Measurements from ENCODE around the gene ATP11C.
"Not testable (repeated sequence)": the region's sequence is repeated elsewhere in the genome, so short reads cannot be mapped to it uniquely, and the experiment has no call there.

ATP11C gene

DNA sequence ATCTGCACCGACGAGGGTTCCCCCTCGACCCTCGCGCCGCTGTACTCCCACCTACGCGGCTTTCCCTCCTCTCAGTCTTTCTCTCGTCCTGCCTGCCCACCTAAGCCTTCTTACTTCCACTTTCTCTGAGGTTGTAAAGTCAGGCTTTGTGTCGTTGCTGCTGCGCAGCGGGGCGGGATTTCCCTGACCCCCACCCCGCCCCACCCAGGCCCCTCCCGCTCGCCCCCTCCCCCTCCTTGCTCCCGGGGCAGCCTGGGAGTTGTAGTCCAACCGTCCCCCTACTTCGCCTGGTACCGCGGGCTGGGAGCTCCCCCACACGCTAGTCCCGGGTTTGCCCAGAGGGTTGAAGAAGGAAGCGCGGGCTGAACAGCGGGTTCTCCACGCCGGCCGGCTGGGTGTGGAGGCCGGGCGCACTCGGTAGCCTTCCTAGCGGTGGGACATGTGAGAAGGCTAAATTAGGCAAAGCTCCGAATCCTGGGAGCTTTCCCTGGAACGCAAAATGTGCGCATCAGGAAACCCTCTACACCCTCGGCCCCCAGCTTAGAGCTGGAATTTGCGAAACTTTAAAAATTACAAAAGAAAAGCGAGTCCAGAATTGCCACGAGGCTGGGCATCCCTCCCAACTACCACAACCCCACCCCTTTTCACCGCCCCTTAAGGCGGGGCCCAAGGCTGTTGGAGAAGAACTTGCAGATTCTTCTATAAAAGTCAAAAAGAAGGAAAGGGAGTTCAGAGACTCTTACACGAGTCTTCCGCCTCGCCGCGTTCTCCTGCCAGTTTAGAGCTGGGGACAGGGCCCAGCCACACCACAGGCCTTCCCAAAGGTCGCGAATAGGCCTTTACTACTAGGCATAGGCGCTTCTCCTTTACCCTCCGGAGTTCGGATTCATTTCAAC lies at the start of gene ATP11C:
Gene ATP11C, minus strand, starts transcription at position 153 of the 896 bp plus-strand sequence. CDS start 1,011 bp downstream, outside the sequence.
- DNase-seq (ENCODE audit: low spot score): peak; percentile 51

DNA sequence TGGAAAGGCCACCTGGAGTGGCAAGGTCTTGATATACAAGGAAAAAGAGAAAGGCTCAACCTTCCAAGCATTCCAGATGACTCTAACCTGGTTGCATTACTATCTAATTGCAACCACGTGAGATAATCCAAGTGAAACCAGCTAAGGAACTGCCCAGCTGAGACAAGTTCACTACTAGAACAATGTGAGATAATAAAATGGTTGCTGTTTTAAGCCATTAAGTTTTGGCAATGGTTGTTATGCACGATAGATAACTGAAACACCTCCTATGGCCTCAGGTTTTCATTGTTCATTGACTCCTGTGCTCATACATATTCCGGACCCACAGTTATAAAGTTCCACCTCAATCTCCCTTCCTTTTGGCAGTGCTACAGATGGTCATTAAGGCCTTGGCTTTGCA lies 41.6 kb upstream of the ATP11C start:
- DNase-seq (ENCODE audit: low spot score): no peak

- DNase-seq (ENCODE audit: low spot score): no peak
Observed at GRCh38 chrX:139972629-139973624, 40.1 kb upstream of the ATP11C start.

DNA sequence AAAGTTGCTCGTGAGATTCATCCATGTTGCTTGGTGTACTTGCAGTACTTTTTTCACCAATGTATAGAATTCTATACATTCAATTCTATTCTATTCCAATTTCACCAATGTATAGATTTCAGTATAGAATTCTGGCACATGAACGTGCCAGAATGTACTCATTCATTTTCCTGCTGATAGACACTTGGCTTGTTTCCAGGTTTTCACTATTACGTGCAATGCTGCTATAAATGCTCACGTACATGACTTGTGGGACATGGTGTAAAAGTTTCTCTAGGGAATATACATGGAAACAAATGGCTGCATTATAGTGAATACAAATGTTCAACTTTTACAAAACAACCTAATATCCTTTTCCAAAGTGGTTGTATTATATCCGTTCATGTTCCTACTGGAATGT lies 39.3 kb upstream of the ATP11C start:
- no peak for DNase-seq (ENCODE audit: low spot score)

DNA sequence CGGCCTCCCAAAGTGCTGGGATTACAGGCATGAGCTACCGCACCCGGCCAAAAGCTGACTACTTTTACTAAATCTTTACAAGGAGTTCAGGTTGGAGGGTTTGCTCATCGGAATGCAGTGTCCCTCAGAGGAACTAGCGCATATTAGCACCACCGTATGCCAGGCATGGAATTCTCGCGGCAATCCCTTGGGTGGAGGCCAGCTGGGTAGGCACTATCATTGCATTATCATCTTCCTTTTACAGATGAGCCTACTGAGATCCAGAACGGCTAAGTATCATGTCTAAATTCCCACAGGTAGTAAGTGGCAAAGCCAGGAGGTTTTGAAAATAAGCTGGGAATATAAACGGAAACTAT lies 38.5 kb upstream of the ATP11C start:
- no peak for DNase-seq (ENCODE audit: low spot score)

DNA sequence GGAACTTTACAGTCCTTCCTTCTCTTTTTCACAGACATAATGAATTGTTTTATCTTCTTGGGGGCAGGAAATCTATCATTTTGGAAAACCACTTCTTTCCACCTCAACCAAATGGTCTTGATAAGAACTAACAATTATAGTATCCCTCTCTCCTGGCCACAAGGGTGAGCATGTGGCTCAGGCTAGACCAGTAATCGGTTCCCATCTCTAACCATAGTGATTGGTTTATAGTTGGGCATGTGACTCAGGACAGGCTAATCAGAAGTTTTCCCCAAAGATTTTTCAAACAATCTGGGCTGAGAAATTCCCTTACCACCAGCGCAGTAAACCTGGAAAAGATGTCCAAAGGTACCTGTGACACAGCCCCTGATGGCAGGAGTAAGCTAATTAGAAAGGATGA lies 36.4 kb upstream of the ATP11C start:
- DNase-seq (ENCODE audit: low spot score): no peak

GRCh38 chrX:139967750-139968149 lies 34.9 kb upstream of the ATP11C start:
- DNase-seq (ENCODE audit: low spot score): no peak

GRCh38 chrX:139967300-139967699 lies 34.4 kb upstream of the ATP11C start:
- DNase-seq (ENCODE audit: low spot score): no peak

DNA sequence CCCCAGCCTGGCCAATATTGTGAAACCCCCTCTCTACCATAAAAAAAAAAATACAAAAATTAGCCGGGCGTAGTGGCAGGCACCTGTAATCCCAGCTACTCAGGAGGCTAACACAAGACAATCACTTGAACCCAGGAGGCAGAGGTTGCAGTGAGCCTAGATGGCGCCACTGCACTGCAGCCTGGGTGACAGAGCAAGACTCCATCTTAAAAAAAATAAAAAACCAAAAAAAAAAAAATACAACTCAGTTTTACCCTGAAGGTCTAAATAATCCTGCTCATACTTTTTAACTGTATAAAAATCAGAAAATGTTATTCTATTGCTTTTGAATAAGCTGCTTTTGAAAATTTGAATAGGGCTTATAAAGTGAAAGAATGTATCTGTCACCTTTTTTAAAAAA lies 33.3 kb upstream of the ATP11C start:
- DNase-seq (ENCODE audit: low spot score): not testable (repeated sequence)

GRCh38 chrX:139965421-139965820 lies 32.6 kb upstream of the ATP11C start, which contains the start of gene CXorf66:
Gene CXorf66, minus strand, starts transcription at chrX:139965521. Its CDS starts 25 bp downstream, at chrX:139965496.
- no peak for DNase-seq (ENCODE audit: low spot score)

DNA sequence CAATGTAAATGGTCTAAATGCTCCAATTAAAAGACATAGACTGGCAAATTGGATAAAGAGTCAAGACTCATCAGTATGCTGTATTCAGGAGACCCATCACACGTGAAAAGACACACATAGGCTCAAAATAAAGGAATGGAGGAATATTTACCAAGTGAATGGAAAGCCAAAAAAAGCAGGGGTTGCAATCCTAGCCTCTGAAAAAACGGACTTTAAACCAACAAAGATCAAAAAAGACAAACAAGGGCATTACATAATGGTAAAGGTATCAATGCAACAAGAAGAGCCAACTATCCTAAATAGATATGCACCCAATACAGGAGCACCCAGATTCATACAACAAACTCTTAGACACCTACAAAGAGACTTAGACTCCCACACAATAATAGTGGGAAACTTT lies 28.2 kb upstream of the ATP11C start:
- DNase-seq (ENCODE audit: low spot score): not testable (repeated sequence)

DNA sequence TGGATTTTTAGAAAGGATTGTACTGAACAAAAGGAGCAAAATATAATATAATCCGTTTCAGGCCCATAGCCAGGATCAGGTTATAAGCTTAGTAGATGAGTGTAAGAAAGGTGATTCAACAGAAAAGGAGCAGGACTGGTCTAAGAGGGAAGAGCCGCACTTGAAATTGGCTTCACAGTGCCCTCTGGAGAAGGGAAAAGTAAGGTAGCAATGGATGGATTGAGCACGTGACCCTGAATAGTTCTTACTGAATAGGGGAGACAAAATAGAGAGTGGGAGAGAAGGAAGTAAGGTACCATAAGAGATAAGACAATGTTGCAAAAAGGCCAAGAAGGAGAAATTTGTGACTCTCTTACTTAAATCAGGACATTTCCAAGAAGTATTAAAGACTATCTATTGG lies 16.9 kb upstream of the ATP11C start:
- no peak for DNase-seq (ENCODE audit: low spot score)

DNA sequence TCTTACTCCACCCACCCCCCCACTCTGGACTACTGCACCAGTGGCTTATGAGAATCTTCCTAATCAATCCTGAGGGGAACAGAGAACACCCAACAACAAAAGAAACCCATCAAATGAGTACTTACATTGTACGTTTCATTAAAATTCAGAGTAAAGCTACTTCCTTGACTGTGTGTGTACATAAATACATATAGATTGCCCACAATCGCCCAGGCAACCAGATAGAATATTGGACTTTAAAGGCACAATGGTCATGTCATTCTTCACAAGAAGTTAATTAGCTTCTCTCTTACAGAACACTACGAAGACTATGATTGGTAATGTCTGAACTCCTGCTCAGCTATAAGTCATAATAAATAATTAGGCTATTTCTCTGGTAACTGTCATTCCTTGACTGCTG lies 12.2 kb upstream of the ATP11C start:
- DNase-seq (ENCODE audit: low spot score): no peak

- no peak for DNase-seq (ENCODE audit: low spot score)
Observed at GRCh38 chrX:139936259-139936658, 3.4 kb upstream of the ATP11C start.

- no peak for DNase-seq (ENCODE audit: low spot score)
Observed at GRCh38 chrX:139933904-139934303, 1.1 kb upstream of the ATP11C start.

GRCh38 chrX:139932073-139932900 lies 566 bp downstream of the ATP11C start:
- DNase-seq (ENCODE audit: low spot score): no peak

GRCh38 chrX:139931646-139932072 lies 1.2 kb downstream of the ATP11C start:
- DNase-seq (ENCODE audit: low spot score): no peak

DNA sequence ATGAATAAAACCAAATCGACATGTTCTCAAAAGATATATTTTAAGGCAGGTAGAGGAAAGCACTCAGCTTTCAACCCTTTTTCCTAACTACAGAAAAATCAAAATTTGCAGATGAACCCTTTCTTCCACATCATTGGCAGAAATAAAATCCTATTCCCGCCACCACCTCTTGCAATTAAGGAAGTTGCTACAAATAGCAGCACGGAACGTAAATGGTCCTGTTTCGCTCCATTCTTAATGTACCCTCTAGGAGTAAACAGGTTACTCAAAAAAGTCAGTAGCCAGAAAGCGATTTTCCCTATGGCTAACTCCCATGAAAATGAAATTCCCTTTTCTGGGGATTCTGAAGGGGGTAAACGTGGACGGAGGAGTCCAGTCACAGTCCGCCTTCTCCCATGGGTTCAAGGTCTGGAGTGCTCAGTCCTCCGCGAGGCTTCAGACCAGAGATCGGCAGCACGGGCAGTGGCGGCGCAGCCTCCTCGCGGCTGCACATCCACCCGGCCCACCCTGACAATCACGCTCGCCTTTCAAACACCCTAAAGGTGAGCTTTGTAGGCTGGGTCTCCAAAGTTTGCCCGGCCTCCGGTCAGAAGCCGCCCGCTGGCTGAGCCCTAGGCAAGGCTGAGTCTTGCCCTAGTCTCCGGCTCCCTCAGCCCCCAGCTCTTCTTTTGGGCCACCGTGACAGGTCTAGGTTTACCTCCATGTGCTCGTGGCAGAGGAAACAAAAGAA lies 1.8 kb downstream of the ATP11C start:
- DNase-seq (ENCODE audit: low spot score): no peak

DNA sequence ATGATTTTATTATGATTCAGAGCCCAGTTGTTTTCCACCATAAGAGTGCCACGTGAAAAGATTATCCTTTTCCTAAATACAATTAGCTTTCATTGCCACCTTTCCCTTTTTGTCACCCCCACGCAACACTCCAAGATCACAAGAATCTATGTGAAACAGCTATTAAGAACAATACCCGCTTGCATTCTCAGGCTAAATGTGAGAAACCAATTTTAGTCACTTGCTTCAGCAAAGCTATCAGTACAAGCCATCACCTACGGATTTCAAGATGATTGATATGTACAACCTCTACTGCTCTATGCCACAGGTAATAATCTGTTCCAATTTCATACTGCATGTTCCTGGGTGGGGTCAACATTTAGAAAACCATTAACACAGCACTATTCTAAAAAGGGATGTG lies 2.5 kb downstream of the ATP11C start:
- DNase-seq (ENCODE audit: low spot score): no peak

- DNase-seq (ENCODE audit: low spot score): no peak
Observed at GRCh38 chrX:139929876-139930275, 3.0 kb downstream of the ATP11C start.

- DNase-seq (ENCODE audit: low spot score): no peak
Observed at GRCh38 chrX:139924696-139925095, 8.2 kb downstream of the ATP11C start.
